HEK293 (cell line): ENCODE data around the gene PCDHAC2.

Experiments
- CTCF ChIA-PET: fragments of 350-600 bp; formaldehyde crosslinking; extraction: SDS; loops from one replicate; lab custom pipeline; 2021; ENCODE audit warnings: antibody characterized with exemption; lab: Yijun Ruan, JAX
- POLR2A ChIA-PET: fragments of 300-600 bp; formaldehyde crosslinking; extraction: SDS; loops from one replicate; lab custom pipeline; 2020; ENCODE audit warnings: antibody characterized with exemption, inconsistent platforms; lab: Yijun Ruan, JAX
- H3K27ac ChIP-seq: fragments of 200-500 bp; sonication (Bioruptor generic); 2 replicates; pipeline ENCODE4 v1.5.1; 2014; ENCODE audit warnings: low read depth, low read length, control low read depth, inconsistent platforms; ENCODE audit errors: extremely low read depth
- H3K36me3 ChIP-seq, 2 experiments: fragments of 200-500 bp in 1 of 2; sonication (Bioruptor generic) in 1 of 2; 1 replicate in 1 of 2; 2 replicates in 1 of 2; pipeline ENCODE4 v1.5.1; 2014 to 2017; ENCODE audit warnings: inconsistent platforms in 2 of 2, low read length in 2 of 2; ENCODE audit not compliant: control insufficient read depth in 2 of 2, insufficient read depth in 1 of 2
- H3K4me1 ChIP-seq: fragments of 200-500 bp; sonication (Bioruptor generic); 2 replicates; pipeline ENCODE4 v1.5.1; 2014; ENCODE audit warnings: mild to moderate bottlenecking, low read length, inconsistent platforms; ENCODE audit not compliant: control insufficient read depth, insufficient read depth
- H3K4me3 ChIP-seq: 2 replicates; pipeline ENCODE4 v1.5.1; 2011; ENCODE audit warnings: low read depth, mild to moderate bottlenecking, control low read depth, low read length, moderate library complexity
- H3K9me3 ChIP-seq: fragments of 200-500 bp; sonication (Bioruptor generic); 2 replicates; pipeline ENCODE4 v1.5.1; 2014; ENCODE audit warnings: low read depth, low read length, inconsistent platforms; ENCODE audit not compliant: control insufficient read depth, insufficient read depth
- ATF2 ChIP-seq: fragments of 450-650 bp; formaldehyde crosslinking; IDR thresholded peaks from 2 replicates; pipeline ENCODE4 v1.5.1; 2016; ENCODE audit warnings: missing biosample characterization, missing genetic modification characterization, low read depth
- ELK4 ChIP-seq: IDR thresholded peaks from 2 replicates; pipeline ENCODE4 v1.6.1; 2011; ENCODE audit warnings: mild to moderate bottlenecking, low read depth, low read length, borderline replicate concordance
- GLI4 ChIP-seq: fragments of 450-650 bp; formaldehyde crosslinking; IDR thresholded peaks from 2 replicates; pipeline ENCODE4 v1.5.1; 2016; ENCODE audit warnings: missing biosample characterization, missing genetic modification characterization
- IKZF3 ChIP-seq: fragments of 450-650 bp; IDR thresholded peaks from 2 replicates; pipeline ENCODE4 v1.5.0; 2018; ENCODE audit warnings: missing biosample characterization, mild to moderate bottlenecking, missing genetic modification characterization, moderate library complexity
- INSM2 ChIP-seq: fragments of 450-650 bp; formaldehyde crosslinking; IDR thresholded peaks from 2 replicates; pipeline ENCODE4 v1.5.1; 2016; ENCODE audit warnings: missing biosample characterization, missing genetic modification characterization
- RBAK ChIP-seq: fragments of 450-650 bp; formaldehyde crosslinking; IDR thresholded peaks from 2 replicates; pipeline ENCODE4 v1.5.1; 2016; ENCODE audit warnings: missing biosample characterization, missing genetic modification characterization
- ZBTB48 ChIP-seq: fragments of 450-650 bp; formaldehyde crosslinking; IDR thresholded peaks from 2 replicates; pipeline ENCODE4 v1.5.1; 2016; ENCODE audit warnings: missing biosample characterization, missing genetic modification characterization
- ZBTB8A ChIP-seq: fragments of 450-650 bp; formaldehyde crosslinking; IDR thresholded peaks from 2 replicates; pipeline ENCODE4 v1.5.1; 2016; ENCODE audit warnings: missing biosample characterization, missing genetic modification characterization
- ZNF155 ChIP-seq: fragments of 450-650 bp; formaldehyde crosslinking; IDR thresholded peaks from 2 replicates; pipeline ENCODE4 v1.5.1; 2016; ENCODE audit warnings: missing biosample characterization, missing genetic modification characterization
- ZNF221 ChIP-seq: fragments of 450-650 bp; formaldehyde crosslinking; IDR thresholded peaks from 2 replicates; pipeline ENCODE4 v1.5.1; 2017; ENCODE audit warnings: missing biosample characterization, missing genetic modification characterization, borderline replicate concordance
- ZNF24 ChIP-seq: fragments of 450-650 bp; formaldehyde crosslinking; IDR thresholded peaks from 2 replicates; pipeline ENCODE4 v1.5.1; 2016; ENCODE audit warnings: missing biosample characterization, missing genetic modification characterization
- ZNF280D ChIP-seq: fragments of 450-650 bp; formaldehyde crosslinking; IDR thresholded peaks from 2 replicates; pipeline ENCODE4 v1.5.1; 2016; ENCODE audit warnings: missing biosample characterization, missing genetic modification characterization
- ZNF335 ChIP-seq: fragments of 450-650 bp; formaldehyde crosslinking; conservative IDR thresholded peaks from 2 replicates; pipeline ENCODE4 v1.5.1; 2016; ENCODE audit warnings: missing biosample characterization, missing genetic modification characterization
- ZNF37A ChIP-seq: fragments of 450-650 bp; IDR thresholded peaks from 2 replicates; pipeline ENCODE4 v1.5.1; 2018; ENCODE audit warnings: missing biosample characterization, missing genetic modification characterization
- ZNF514 ChIP-seq: fragments of 450-650 bp; formaldehyde crosslinking; IDR thresholded peaks from 2 replicates; pipeline ENCODE4 v1.5.1; 2016; ENCODE audit warnings: missing biosample characterization, missing genetic modification characterization
- ZNF692 ChIP-seq: fragments of 450-650 bp; formaldehyde crosslinking; IDR thresholded peaks from 2 replicates; pipeline ENCODE4 v1.5.1; 2016; ENCODE audit warnings: missing biosample characterization, missing genetic modification characterization
- ZNF707 ChIP-seq: fragments of 450-650 bp; formaldehyde crosslinking; IDR thresholded peaks from 2 replicates; pipeline ENCODE4 v1.5.1; 2016; ENCODE audit warnings: missing biosample characterization, missing genetic modification characterization
- ZNF785 ChIP-seq: fragments of 450-650 bp; formaldehyde crosslinking; IDR thresholded peaks from 2 replicates; pipeline ENCODE4 v1.5.1; 2016; ENCODE audit warnings: missing biosample characterization, missing genetic modification characterization
- ZNF792 ChIP-seq: fragments of 450-650 bp; formaldehyde crosslinking; IDR thresholded peaks from 2 replicates; pipeline ENCODE4 v1.5.1; 2016; ENCODE audit warnings: missing biosample characterization, missing genetic modification characterization
- TF ChIP-seq, protein P1 (sequence below): fragments of 450-650 bp; formaldehyde crosslinking; IDR thresholded peaks from 2 replicates; pipeline ENCODE4 v1.5.1; 2016; ENCODE audit warnings: missing biosample characterization, missing genetic modification characterization

The PCDHAC2 gene

DNA sequence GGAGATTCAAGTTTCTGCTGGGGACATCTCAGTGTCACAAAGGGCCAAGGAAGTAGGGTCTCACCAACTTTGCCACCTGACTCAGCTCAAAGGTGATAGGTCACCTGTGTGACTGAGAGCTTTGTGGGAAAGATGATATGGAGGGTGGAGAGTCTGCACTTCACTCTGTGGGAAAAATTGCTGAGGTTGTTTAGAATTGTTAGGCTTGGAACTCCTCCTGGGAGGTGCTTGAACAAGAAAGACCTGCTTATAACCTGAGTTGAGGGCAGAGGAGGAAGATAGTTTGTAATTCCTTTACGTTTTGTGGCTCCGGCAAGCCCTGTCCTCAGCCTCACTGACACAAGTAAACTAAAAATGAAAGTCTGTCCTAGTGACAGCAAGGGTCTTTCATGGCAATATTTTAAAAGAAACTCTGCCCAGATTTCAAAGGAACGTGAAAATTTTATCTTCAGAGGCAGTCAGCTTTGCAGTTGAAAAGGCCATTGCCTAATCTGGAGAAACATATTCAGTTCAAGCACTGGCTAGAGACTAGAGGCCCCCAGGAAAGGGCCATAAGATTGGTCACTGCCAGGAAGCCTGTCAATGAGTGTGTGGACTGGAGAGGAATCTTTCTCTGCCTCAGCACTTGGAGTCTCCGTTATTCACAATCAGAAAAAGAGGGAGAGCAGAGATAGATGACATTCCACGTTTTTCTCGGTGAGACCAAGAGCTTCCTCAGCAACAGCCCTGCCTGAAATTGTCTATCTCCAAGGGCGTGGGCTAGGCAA, 23.2 kb downstream of the PCDHAC2 start:
- Histone ChIP-seq H3K4me3 (no peak overlapping the region), H3K4me1 (no peaks in the 10 kb centered on the region), H3K9me3 (no peaks in the 10 kb centered on the region), H3K36me3 (no peaks in the 10 kb centered on the region), H3K27ac (no peak overlapping the region)
- POLR2A ChIA-PET, result interaction anchor here (1.0 kb wide), 1 partner anchor 15 kb away, joined by 3 read pairs; no protein-coding TSS in a partner anchor
- CTCF ChIA-PET, result interaction anchor here (0.7 kb wide), 1 partner anchor 51 kb away, joined by 3 read pairs; no protein-coding TSS in a partner anchor
- TF ChIP-seq ZNF280D (no peak), ZBTB48 (tag by site-specific recombination) (no peak), ZNF785 (tag by site-specific recombination) (no peak), ELK4 (no peak), ZNF692 (no peak), IKZF3 (no peak), ATF2 (tag by site-specific recombination) (no peak), INSM2 (tag by site-specific recombination) (no peak), ZNF37A (tag by site-specific recombination) (no peak), ZNF792 (tag by site-specific recombination) (no peak), ZNF514 (tag by site-specific recombination) (no peak), ZNF707 (no peak), ZNF335 (no peak), ZBTB8A (tag by site-specific recombination) (no peak), GLI4 (tag by site-specific recombination) (no peak), ZNF221 (tag by site-specific recombination) (no peak), RBAK (tag by site-specific recombination) (no peak), ZNF155 (no peak), ZNF24 (tag by site-specific recombination) (no peak)
- TF ChIP-seq, protein P1, sequence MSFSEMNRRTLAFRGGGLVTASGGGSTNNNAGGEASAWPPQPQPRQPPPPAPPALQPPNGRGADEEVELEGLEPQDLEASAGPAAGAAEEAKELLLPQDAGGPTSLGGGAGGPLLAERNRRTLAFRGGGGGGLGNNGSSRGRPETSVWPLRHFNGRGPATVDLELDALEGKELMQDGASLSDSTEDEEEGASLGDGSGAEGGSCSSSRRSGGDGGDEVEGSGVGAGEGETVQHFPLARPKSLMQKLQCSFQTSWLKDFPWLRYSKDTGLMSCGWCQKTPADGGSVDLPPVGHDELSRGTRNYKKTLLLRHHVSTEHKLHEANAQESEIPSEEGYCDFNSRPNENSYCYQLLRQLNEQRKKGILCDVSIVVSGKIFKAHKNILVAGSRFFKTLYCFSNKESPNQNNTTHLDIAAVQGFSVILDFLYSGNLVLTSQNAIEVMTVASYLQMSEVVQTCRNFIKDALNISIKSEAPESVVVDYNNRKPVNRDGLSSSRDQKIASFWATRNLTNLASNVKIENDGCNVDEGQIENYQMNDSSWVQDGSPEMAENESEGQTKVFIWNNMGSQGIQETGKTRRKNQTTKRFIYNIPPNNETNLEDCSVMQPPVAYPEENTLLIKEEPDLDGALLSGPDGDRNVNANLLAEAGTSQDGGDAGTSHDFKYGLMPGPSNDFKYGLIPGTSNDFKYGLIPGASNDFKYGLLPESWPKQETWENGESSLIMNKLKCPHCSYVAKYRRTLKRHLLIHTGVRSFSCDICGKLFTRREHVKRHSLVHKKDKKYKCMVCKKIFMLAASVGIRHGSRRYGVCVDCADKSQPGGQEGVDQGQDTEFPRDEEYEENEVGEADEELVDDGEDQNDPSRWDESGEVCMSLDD (tag by site-specific recombination), result no peak
- TF ChIP-seq, all 188 proteins: peak for 0
